ENCODE measurements around the gene CD82.

Gene CD82

DNA sequence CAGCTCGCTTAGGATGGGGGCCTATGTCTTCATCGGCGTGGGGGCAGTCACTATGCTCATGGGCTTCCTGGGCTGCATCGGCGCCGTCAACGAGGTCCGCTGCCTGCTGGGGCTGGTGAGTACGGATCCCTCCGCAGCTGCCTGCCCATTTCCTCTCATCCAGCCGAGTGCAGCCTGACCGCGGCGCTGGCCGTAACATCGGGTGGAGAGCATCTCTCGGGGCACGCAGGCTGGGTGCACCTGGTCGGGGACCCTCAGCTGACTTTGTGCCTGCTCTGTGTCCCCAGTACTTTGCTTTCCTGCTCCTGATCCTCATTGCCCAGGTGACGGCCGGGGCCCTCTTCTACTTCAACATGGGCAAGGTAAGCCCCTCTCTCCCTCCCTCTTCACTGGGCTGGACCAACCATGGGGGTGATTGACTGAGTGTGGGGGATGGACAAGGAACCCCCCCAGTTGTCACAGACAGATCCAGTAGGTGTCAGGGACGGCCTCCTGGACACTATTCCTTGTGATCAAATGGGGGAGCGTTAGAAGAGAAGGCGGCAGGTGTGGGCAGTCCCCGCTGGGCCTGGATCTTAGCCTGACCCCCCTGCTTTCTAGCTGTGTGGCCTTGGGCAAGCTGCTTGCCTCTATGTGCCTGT, 39.7 kb downstream of the CD82 start:
- no peak for DNase-seq

DNA sequence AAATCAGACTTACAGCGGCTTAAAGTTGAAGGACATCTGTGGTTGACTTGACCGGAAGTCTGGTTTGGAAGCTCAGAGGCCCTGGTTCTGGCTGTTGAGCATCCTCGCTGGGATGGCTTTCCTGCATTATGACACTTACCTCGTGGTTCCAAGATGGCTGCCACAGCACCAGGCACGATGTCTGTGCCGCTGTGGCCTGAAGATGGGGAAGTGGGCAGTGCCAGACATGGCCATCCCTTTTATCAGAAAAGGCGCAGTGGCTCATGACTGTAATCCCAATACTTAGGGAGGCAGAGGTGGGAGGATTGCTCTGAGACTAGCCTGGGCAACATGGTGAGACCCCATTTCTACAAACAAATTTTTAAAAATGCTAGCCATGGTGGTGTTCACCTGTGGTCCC, 40.5 kb downstream of the CD82 start:
- DNase-seq: no peak

DNA sequence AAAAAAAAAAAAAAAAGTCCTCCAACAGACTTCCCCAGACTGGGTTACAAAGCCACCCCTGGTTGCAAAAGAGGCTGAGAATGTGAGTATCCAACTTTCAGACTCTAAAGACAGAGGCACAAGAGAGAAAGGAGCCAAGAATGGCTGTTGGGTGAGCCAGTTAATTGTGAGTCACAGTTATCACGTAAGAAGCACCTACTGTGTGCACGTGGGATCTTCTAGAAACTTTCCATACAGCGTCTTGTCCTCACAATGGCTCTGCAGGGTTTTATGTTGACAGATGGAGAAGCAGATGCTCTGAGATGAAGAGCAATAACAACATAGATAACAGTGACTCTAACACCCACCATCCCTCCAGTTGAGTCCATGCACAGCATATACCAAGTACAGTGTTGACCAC, 41.0 kb downstream of the CD82 start:
- DNase-seq: no peak

DNA sequence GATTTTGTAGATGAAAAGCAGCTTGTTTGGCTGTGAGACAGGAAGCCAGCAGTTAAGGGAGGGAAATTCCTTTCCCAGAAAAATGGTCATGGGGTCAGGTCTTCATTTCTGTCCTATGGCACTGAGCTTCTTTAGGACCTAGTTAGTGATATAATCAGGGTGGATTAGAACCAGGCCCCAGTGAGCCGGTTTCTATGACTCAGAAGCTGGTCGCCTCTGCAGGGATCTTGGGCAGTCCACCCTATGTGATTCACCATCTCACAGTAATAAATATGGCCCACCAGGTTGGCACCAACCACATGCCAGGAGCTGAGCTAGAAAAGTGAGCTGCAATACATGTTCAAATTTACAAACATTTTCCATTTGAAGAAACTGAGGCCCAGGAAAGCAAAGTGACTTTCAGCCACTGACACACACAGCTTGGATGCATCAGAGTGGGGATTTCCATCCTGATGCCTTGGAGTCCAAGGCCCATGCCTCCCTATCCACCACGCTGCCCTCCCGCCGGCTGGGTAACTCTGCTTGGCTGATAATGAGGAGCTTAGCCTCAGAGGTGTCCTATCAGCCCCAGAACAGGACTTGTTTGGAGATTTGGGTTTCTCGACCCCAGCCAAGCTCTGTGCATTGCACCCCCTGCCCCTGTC, 42.0 kb downstream of the CD82 start:
- no peak for DNase-seq

DNA sequence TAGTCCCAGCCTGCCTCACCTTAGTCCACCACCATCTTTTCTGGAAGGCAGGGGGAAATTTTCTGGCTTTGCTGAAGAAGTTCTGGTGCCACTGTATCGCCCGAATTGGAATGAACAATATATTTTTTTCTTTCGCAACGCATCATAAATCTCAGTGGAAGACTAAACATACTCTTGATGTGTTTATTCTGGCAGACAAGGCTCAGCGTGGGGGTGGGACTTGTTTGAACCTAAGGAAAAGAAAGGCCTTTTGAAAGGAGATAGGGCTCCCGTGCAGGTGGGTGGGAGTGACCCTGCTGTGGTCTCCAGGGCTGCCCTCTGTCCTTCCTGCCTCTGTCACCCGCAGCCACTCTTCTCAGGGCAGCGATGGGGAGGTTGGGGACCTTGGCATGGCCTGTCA, 42.5 kb downstream of the CD82 start:
- DNase-seq: no peak

DNA sequence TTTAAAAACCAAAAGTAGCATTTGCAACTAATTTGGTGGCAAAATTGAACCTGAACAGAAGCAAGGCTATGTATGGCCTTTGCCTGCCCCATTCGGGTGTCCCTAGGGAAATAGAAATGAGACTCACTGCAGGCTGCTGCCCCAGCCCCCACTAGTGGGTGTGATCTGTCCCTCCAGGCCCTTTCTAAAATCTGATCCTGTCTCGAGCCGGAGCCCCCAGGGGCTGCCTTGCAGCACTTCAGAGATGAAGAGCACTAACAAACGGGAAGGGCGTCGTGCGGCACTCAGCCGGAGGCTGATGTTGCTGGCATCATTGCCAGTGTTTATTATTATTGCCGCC, 43.2 kb downstream of the CD82 start:
- DNase-seq: no peak

DNA sequence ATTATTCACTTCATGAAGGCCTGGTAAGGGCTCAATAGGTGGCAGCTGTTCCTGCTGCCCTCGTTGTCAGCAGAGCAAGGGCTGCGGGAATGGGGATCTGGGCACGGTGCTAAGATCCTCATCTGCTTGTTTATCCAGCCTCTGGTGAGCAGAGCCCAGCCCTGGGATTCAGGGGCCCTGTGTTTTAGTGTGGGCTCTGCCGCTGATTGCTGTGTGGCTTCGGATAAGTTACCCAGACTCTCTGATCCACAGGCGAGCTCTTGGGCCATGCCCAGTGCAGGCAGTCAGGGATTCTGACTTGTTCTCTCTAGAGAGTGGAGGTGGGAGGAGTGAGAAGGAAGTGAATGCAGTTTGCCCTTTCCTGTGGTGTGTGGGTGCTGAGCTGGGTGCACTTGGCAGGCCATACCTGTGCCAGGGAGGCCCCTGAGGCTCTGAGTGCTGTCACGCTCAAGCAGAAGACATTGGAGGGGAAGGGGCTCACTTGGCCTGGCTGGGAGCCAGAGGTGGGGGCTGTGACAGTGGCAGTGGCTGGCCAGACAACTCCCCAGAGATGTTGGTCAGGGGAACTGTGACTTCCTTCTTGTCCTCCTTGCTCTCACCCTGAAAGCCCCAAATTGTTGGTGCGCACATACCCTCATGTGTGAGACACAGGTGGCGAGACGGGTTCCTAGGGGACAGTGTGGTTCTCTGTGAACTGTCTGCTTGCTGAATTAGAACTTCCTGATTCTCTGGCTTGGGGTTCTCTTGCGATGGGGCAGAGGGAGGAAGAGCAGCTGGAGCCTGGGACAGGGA, 43.7 kb downstream of the CD82 start:
- peak; percentile 42 for DNase-seq

DNA sequence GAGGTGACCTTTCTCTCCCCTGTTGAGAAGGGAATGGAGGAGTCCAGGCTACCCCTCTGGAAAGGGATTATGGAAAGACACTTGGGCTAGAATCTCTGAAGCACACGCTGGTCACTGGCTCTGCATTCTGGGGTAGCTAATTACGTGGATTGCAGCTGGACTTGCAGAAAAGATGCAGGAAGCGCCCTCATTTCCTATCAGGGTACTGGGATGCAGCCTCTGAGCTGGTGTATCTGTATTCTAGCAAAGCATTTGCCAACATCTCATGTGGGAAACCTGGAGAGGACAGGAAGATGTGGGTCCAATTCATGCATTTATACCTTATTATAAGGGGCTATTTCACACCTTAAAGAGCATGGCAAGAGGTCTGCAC, 44.3 kb downstream of the CD82 start:
- DNase-seq: no peak

DNA sequence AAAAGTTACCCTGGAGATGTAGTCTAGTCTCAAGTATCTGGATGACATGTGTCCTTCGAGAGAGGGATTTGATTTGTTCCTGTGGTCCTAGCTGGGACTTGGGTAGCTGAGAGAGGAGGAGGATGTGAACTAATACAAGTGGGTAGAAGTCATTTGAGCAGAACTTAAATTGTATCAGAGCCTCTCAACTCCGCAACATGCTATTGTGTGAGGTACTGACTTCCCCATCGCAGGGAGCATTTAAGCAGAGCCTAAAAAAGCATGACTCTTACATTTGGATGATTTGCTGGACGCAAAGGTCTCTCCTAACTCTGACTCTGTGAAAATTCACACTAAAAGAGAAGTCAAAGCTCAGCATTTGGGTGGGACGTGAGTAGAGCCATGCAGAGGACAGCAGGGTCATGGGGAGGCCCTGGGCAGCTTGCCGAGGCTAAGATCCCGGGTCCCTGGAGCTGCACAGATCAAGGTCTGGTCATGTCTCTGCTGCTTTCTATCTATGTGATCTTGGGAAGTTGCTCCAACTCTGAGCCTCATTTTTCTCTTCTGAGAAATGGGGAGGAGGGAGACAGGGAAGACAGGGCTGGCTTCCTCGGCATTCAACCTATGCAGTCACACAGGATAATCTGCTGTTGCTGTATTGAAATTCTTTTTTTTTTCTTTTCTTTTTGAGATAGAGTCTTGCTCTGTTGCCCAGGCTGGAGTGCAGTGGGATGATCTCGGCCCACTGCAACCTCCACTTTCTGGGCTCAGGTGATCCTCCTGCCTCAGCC, 44.9 kb downstream of the CD82 start:
- no peak for DNase-seq

DNA sequence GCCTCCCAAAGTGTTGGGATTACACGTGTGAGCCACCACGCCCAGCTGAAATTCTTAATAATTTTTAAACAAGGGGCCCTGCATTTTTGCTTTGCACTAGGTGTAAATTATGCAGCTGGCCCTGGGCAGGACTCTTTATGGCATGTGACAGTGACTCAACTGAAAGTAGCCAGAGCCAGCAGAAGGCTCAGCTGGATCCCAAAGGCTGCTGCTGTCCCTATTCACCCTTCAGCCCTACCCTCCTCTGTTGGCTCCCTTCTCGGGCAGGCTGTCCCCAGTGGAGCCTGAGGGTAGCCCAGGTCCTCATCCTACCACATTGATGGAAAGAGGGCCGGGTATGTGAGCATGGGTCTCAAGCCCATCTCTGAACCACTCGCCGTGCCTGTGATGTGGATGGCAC, 45.6 kb downstream of the CD82 start:
- no peak for DNase-seq

DNA sequence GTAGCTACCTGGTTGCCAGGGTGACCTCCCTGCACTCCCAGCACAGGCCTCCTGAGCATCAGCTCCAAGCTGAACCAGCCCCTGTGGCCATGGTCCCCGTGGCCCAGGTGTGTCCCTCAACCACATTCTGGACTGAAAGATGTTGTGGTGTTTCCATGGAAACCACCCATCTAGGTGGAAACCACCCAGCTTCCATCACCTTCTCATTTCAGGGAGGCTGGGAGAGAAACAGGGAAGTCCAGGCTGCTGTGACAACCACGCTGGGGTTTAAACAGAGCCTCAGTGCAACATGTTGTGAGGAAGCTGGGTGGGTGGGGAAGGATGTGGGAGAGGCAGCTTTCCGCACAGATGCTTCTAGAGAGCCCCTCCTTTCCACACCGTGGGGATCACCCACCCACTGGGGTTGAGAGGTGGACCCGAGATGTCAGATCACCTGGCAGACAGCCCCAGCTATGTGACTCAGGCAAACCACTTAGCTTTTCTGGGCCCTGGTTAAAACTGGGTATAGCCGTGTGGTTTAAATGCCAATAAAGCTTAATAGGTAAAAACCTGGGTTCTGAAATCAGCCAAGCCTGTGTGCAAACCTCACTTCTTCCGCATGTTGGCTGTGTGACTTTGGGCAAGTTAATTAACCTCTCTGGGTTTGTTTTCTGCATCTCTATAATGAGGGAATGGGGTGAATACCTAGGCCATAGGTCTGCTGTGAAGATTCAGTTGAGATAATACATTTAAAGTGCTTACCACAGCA, 46.4 kb downstream of the CD82 start:
- DNase-seq: peak; percentile 81

DNA sequence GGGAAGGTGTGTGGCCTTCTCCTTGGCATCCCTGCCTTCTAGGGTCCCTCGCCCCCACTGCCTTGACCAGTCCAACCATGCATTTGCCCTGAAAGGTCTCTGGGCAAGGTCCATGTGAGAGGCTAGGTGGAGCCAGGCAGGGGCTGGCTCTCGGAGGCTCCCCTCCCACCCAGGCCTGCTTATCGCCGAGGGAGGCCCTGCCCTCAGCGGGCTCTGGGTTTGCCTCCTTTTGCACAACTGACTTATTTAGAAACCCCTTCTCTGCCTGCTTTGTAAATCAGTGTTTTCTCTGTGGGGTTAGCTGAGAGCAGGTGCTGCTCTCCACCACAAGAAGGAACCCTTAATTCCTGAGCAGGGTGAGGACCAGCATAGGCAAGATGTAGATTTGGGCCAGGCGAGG, 47.7 kb downstream of the CD82 start:
- no peak for DNase-seq

DNA sequence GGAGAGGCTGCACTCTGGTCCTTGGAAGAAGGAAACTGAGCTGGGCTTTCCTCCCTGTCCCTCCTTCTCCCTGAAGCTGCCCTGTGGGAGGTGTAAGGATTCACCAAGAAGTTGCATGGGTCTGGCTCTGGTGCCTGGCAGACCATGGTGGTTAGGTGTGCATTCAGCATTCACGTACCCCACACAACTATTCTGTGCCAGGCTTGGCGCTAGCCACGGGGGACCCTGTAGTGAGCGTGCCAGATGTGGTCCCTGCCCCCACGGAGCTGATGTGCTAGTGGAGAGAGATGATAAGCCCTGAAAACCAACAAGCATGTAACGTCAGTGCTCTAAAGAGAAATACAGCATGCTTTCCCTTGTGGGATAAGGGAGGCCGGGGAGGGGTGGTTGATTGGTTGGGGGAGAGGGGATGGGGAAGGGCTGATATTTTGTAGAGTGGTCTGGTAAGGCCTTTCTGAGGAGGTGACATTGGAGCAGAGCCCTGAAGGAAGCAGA, 48.9 kb downstream of the CD82 start:
- DNase-seq: no peak

DNA sequence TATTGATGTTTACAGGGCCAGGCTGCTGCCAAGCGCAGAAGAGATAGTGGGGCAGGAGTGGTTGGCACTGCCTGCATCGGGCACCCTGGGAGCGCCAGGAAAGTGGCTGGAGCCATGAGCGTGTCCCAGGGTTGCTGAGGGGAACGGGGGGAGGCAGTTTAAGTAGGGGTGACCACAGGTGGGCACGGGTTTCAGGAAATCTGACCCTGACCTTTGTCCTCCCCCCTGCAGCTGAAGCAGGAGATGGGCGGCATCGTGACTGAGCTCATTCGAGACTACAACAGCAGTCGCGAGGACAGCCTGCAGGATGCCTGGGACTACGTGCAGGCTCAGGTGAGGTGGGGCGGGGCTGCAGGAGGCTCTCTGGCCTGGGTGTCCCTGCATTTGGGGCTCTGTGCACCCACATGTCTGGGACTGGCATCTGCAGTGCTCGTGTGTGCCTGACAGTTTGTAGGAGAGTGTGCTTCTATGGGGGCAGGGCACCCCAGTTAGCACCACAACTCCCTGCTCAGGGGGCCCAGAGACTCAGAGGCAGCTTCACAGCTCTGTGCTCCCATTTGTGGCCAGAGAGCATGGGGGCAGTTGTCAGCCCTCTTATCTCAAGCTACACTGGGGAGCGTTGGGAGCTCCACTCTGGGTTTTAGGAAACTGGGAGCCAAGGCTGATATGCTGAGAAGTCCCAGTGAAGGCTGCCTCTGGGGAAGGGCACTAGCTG, 49.7 kb downstream of the CD82 start:
- no peak for DNase-seq

DNA sequence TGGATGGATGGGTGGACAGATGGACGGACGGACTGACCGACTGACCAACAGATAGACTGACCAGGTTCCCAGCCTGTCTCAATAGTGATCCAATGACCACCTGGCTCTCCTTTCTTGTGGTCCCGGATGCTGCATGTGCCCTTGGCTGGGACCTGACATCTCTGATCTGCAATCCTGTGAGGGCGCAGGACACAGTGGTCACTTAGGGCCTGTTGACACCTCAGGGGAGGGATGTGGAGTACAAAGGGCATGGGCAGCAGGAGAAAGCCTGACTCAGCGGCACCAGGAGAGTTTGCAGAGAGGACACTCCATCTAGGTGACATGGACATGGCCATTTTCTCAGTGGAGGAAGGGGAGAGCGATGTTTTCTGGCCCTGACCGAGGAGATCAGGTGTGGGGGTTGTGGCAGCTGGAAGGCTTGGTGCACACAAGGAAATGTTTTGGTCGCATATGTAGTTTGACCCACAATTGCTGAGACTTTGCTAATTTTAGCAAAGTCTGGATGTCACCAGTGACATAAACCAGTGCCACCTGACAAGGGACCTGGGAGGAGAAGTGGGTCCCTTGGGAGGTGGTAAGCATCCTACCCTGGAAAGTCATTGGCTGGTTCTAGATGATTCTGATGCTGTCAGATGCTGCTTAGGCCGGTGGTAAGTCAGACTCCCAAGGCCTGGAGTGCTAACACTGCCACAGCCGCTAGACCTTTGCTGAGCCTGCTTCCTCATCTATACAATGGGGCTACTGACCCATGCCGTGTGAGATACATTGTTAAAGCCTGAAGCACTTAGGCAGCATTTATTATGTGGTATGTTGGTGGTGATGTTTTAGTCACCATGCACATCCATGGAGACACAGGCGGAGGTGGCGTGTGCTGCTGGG, 50.7 kb downstream of the CD82 start:
- DNase-seq: no peak

DNA sequence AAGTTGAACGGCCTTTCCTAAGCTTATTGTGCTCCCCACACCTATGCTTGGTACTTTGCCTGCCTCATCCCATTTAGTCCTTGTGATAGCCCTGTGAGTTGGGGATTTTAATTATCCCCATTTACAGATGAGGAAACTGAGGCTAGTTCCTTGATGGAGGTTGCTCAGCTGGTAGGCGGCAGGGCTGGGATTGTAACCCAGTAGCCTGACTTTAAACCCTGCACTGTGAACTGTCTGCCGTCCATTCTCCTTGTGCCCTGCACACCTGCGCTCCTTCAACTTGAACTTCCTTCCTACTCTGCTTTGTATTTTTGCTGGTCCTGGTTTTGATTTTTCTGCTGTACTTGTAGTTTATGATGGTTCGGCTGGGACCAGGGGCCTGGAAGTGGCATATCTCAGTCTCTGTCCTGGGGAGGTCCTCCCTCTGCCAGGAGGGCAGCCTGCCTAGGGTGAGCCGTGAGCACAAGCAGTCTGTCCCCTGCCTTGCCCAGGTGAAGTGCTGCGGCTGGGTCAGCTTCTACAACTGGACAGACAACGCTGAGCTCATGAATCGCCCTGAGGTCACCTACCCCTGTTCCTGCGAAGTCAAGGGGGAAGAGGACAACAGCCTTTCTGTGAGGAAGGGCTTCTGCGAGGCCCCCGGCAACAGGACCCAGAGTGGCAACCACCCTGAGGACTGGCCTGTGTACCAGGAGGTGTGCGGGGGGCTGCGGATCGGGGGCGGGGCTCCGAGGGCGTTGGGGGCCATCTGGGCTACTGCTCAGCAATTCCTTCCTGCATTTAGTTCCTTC, 52.4 kb downstream of the CD82 start:
- no peak for DNase-seq

DNA sequence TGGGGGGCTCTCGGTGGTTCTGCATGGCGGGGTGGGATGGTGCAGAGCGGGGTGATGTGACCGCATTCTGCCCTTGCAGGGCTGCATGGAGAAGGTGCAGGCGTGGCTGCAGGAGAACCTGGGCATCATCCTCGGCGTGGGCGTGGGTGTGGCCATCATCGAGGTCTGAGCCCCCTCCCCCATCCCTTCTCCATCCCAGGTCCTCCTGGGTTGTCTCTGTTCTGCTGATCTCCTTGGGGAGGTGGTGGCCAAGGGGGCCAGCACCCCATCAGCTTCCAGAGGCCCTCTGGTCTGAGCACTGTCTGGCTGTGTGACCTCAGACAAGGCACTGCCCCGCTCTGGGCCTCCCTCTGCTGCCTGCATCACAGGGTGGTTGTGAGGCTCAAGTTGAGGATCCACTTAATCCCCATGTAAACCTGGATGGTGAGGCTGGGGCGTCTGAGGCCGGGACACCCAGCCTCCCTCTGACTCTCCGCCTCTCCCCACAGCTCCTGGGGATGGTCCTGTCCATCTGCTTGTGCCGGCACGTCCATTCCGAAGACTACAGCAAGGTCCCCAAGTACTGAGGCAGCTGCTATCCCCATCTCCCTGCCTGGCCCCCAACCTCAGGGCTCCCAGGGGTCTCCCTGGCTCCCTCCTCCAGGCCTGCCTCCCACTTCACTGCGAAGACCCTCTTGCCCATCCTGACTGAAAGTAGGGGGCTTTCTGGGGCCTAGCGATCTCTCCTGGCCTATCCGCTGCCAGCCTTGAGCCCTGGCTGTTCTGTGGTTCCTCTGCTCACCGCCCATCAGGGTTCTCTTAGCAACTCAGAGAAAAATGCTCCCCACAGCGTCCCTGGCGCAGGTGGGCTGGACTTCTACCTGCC, 53.3 kb downstream of the CD82 start:
- no peak for DNase-seq

DNA sequence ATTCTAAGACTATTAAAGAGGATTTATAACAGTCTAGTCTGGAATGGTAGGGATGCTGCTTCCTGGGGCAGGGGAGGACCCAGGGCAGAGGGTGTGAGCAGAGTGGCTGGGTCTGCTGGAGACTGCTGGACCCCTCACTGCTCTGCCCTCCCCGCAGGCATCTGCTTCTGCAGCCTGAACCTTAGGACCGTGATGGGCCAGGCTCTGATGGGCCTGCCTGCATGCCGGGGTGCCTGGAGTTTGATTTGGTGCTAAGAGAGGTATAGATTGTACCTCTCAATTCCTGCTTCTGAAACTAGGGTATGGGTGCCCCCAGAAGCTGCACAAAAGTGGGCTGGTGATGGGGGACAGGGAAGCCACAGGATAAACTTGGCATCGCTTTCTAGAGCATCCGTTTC, 54.9 kb downstream of the CD82 start:
- DNase-seq: no peak

DNA sequence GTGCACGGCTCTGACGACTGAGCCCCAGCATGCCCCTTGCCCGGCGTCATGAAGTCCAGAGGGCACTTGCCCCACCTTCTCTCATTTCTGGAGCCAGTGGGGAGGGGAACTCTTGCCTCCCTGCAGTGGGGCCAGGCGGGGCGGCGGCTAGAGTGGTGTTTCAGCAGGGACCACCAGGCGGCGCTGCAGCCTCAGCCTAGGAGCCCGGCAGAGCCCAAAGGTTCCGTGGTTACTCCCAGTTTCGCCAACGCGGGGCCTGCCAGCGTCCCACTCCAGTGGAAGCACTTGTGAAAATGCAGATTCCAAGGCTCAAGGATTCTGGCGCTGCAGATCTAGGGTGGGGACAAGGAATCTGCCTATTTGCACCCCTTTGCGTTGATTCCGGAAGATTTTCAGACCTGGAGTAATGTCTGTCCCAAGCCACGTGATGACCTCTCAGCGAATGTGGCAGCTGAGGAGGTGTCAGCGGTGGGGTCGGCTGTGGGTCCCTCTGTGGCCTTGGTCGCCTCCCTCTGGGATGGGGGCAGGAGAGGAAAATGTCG, 55.7 kb downstream of the CD82 start:
- DNase-seq: peak; percentile 47

All from central memory CD4-positive, alpha-beta T cell (primary cell).